SK-N-MC (cell line): Measurements from ENCODE around the gene CHN2.

ENCODE experiments used
- EZH2 ChIP-seq: fragments of 200-600 bp; sonication (generic); IDR thresholded peaks from one replicate; pipeline ENCODE4 v1.6.1; 2017; ENCODE audit warnings: antibody characterized with exemption
- POLR2AphosphoS5 ChIP-seq: IDR thresholded peaks from 2 replicates; pipeline ENCODE4 v1.6.1; 2012; ENCODE audit warnings: mild to moderate bottlenecking, low read depth, low read length, borderline replicate concordance

GRCh38 chr7:29406366-29406765 lies 211.8 kb downstream of the CHN2 start:
- TF ChIP-seq EZH2: no peak
- no peak for TF ChIP-seq POLR2AphosphoS5
